Stimulated activated CD4-positive, alpha-beta T cell treated with anti-CD3 and anti-CD28 coated beads, Interleukin-2, amount 100 ng/mL, for 48 hours (primary cell): Measurements from ENCODE around the gene CAPN5.

Experiments used
- DNase-seq, 2 donors: peaks; one replicate each; pipeline ENCODE4 v3.0.0-alpha.2; 2020

Gene CAPN5

DNA sequence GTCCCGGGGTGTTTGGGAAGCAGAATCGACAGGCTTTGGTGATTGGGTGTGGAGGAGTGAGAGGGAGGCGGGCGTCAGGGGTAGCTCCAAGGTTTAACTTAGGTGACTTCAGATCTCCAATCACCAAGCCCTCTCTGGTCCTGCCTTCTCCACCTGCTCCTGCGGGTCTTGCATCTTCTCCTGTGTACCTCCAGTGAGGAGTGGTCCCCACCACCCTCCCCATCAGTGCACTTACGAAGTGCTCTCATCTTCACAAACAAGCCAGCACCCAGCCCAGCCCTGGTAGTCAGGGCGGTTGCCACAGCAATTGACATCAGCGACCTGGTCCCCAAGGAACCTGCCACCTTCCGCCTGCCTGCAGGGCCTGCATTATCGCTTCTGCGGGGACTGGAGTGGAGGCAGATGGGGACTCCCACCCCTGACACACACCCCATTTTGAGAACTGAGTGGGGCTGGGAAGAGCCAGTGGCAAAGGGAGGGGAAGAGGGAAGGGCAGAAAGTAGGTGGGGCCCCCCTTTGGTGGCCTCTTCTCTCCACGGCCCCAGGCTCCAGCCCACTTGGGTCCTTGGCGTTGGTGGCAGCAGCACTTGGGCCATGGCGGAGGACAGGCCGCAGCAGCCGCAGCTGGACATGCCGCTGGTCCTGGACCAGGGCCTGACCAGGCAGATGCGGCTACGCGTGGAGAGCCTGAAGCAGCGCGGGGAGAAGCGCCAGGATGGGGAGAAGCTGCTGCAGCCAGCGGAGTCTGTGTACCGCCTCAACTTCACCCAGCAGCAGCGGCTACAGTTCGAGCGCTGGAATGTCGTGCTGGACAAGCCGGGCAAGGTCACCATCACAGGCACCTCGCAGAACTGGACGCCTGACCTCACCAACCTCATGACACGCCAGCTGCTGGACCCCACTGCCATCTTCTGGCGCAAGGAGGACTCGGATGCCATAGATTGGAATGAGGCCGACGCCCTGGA is 35.8 kb downstream of the CAPN5 start, which contains the start of gene OMP:
Gene OMP, plus strand, starts transcription at position 595 of the 965 bp plus-strand sequence. Its CDS starts 0 bp downstream, at position 595.
- DNase-seq = no peak

DNA sequence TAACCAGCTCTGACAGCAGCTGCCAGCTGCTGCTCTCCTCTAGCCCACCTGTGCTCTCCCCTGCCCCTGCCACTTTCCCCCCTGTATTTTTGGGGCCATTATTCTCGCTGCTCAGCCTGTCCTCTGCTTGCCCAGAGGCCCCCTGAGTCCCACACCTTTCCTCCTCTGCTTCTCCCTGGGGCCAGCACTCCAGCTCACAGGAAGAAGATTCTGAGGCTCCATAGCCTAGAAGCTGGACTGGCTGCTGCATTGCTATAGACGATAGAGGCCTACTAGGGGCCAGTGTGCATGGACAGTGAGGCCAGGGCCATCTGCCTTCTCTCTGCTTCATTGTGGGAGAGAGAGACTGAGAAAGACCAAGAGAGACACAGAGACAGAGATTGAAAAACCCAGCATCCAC is 36.5 kb downstream of the CAPN5 start:
- no peak for DNase-seq

GRCh38 chr11:77104727-77105126 is 38.0 kb downstream of the CAPN5 start:
- DNase-seq = no peak

DNA sequence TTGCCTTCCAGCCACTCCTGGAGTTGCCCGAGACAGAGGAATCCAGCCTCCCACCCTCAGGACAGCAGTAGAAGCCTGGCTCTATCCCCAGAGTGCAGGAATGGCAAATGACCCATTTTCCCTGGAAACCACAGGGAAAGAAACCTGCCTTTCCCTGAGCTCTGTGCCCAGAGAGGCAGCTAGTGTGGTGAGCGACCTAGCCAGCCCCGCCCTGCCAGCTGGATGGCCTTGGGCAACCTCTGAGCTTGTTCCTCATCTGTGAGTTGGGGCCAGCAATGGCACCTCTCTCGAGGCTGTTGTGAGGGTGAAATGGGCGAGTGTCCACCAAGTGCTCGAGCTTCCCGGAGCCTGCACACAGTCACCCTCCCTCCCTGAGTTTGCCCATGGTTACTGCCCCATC is 39.5 kb downstream of the CAPN5 start:
- DNase-seq = no peak

DNA sequence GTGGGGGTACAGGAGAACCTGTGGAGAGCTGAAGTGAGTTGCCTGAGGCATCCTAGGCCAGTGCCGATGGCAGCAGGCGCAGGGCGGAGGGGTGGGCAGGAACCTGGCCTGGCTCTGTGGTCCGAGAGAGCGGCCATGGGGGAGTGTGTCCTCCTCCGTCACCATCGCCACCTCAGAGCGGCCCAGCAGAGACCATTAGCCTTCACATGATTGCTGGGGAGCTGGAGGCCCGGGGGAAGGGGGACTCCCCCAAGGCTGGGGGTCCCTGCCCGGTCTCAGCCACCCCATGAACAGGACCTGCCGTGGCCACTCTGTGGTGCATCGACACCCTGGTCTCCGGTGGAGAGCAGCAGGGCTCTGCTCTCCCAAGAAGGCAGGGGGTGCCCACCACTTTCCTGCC is 40.0 kb downstream of the CAPN5 start:
- no peak for DNase-seq

DNA sequence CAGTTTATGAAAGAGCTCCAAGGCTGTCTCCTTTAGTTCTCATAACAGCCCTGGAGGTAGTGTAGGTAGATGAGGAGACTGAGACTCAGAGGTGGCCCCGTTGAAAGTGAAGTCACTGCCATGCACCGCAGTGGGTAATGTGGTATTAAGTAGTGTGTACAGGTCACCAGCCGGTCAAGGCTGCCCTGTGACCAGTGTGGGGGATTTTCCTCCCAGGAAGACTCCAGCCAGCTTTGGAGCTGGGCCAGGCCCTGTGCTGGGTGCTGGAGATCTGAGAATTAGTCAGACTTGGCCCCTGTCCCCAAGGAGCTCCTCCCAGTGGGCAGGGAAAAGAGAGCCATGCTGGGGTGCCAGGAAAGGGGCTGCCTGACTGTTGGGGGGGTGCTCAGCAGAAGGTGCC is 41.2 kb downstream of the CAPN5 start:
- DNase-seq = no peak

- DNase-seq = no peak
Observed at GRCh38 chr11:77108436-77108835, 41.7 kb downstream of the CAPN5 start.

DNA sequence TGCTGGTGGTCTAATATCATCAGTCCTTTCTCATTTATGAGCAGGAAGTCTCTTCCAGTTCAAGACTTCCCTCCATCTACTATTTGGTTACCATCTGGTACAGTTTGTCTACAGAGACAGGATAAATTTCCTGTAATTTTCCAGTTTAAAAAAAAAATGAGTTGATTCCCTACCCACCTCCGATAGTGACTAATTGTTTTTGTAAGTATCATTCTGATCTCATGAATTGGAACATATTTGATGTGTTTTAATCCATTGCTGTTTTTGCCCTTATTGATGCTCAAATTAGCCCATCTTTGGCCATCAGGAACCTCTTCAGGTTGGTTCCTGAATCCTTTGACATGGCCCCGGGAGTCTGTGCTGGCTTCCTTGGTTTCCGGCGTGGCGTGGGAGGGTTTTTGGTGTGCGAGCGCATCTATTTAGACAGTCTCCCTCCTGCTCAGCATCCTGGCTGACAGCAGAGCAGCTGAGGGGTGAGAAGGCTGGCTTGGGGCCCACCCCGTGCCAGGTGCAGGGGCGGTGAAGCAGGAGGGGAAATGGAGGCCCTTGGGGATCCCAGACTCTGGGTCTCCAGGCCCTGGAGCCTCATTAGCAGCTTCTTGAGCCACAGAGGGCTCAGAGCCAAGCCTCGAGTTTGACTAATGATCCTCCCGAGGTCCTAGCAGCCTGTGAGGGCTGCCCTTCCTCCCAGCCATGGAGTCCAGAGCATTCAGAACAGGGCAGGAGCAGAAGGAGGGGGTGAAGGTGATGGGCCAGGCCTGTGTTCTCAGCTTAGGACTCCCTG is 42.7 kb downstream of the CAPN5 start:
- no peak for DNase-seq

GRCh38 chr11:77110836-77111235 is 44.1 kb downstream of the CAPN5 start:
- no peak for DNase-seq

GRCh38 chr11:77111277-77111676 is 44.5 kb downstream of the CAPN5 start:
- DNase-seq = no peak

GRCh38 chr11:77111946-77112345 is 45.2 kb downstream of the CAPN5 start:
- DNase-seq = no peak

DNA sequence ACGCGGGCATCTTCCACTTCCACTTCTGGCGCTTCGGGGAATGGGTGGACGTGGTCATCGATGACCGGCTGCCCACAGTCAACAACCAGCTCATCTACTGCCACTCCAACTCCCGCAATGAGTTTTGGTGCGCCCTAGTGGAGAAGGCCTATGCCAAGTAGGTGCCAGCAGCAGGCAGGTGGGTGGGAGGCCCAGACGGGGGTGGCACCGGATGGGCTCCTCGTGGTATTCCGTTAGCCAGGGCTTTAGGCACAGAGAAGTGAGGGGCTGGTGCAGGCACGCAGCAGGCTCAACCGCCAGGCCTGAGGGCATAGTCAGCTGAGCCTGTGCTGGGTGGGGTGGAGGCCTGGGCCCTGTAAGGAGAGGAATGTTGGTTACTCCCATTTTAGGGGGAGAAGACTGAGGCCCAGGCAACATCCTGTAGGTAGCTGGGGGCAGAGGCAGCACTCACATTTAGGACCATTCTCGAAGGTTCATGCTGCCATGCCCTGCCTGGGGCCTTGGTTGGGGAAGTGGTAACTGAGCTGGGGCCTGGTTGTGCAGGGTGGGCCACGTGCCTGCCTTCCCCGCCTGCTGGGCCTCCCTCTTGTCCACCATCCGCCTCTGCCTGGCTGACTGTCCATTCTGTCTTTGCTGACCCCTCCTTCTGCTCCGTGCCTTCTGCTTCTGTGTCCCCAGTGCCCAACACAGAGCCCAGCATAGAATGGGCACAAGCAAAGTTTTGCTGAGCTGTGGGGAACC is 46.0 kb downstream of the CAPN5 start:
- no peak for DNase-seq

DNA sequence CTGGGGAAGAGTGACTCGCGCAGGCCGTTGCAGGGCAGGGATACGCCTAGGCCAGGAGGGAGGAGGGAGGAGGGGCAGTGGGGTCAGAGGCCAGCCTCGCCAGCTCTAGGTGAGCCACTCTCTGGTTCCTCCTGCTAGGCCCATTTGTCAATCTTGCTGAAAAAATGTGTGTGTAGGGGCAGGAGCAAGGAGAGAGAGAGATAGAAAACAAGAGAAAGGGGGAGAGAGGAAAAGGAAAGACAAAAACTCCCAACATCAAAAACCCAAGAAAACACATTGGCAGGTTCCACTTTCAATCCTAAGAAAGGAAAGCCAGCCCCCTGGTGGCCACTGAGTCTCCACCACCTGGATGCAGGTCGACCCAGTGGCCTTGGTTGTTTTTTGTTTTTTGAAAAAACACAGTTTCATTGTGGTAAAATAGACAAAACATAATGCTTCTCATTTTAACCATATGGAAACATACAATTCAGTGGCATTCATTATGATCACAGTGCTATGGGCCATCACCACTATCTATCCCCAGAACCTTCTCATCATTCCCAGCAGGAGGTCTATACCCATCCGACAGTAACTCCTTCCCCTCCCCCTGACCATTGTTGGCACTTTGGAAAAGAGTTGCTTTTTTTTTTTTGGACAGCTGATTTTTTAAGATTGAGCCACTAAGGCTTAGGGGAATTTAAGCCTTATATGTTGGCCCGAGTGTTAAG is 46.8 kb downstream of the CAPN5 start:
- DNase-seq = peak in 1 of 2 donors; percentile 12

DNA sequence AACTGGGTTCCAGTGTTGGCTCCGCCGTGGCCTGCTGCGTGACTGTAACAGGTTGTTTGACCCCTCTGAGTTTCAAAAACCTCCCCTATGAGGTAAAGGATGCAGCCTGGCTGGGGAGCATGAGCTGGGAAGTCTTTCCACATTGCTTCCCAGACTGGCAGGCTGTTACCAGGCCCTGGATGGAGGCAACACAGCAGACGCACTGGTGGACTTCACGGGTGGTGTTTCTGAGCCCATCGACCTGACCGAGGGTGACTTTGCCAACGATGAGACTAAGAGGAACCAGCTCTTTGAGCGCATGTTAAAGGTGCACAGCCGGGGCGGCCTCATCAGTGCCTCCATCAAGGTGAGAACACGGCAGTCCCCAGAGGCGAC is 47.3 kb downstream of the CAPN5 start:
- DNase-seq = no peak

GRCh38 chr11:77115181-77115611 is 48.4 kb downstream of the CAPN5 start:
- no peak for DNase-seq

GRCh38 chr11:77115956-77116355 is 49.2 kb downstream of the CAPN5 start:
- no peak for DNase-seq

GRCh38 chr11:77117492-77117891 is 50.7 kb downstream of the CAPN5 start:
- no peak for DNase-seq

DNA sequence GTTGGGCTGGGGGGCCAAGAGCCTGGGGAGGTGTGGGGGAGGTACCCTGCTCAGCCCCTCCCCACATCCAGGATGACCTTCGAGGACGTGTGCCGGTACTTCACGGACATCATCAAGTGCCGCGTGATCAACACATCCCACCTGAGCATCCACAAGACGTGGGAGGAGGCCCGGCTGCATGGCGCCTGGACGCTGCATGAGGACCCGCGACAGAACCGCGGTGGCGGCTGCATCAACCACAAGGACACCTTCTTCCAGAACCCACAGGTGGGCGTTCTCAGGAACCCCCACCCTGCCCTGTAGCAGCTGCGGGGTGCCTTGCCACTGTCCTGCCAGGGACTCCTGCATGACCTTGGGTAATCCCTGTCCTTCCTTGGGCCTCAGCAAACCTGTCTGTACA is 51.3 kb downstream of the CAPN5 start:
- DNase-seq = no peak

DNA sequence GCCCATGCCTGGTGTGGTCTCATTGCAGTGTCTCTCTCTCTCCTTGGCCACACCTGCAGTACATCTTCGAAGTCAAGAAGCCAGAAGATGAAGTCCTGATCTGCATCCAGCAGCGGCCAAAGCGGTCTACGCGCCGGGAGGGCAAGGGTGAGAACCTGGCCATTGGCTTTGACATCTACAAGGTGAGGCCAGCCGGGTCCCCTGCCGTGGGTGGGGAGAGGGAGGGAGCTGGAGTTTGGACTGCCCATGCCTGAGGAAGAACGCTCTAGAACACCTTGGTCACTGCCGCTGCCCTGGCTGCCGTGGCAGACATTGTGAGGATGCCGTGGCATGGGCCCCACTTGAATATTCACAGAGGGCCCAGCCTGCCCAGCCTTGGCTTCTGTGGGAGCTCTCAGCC is 52.2 kb downstream of the CAPN5 start:
- no peak for DNase-seq

DNA sequence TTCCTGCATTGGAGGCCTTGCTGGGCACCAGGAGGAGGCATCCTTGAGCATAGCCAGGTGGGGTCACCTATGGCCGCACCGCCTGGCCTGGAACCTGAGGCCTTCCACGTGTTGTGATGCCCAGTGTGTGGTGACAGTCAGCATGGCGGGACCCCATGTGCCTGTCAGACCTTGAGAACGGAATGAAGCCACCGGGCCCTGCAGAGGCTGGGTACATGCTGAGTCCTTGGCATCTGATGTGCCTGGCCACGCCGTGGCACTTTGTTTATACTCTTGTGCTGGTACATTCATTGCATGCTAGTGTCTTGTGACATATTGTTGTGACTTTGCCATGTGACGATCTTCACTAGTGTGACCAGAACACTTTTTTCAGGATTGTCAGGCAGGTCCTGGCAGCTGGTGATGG is 52.8 kb downstream of the CAPN5 start:
- DNase-seq = no peak

- no peak for DNase-seq
Observed at GRCh38 chr11:77120571-77120970, 53.8 kb downstream of the CAPN5 start.

DNA sequence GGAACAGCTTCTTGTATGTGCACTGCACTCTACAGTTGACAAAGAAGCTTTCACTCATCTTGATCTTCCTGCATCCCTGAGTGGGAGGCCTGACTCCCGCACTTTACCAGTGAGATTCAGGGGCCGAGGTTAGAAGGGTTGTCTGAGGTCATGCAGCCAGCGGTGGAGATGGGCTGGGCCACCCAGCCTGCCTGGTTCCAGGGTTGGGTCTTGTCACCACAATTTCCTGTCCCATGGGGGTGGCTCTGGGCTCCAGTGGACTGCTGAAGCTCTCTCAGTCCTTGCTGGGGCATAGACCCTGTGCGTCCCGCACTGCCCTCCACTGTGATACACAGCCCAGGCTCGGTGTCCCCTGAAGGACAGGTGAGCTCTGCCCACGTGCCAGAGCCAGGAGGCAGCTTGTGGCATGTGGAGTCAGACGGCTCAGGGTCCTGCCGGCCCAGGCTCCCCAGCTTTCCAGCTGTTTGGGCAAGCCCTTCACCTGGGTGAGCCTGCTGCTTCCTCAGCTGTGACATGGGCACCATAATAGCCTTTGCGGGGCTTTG is 54.4 kb downstream of the CAPN5 start:
- no peak for DNase-seq
